SK-N-MC (cell line): ENCODE results near the gene RIT1.

ENCODE experiments used
- EZH2 ChIP-seq: fragments of 200-600 bp; sonication (generic); IDR thresholded peaks from one replicate; pipeline ENCODE4 v1.6.1; 2017; ENCODE audit warnings: antibody characterized with exemption
- POLR2AphosphoS5 ChIP-seq: IDR thresholded peaks from 2 replicates; pipeline ENCODE4 v1.6.1; 2012; ENCODE audit warnings: mild to moderate bottlenecking, low read depth, low read length, borderline replicate concordance

- TF ChIP-seq POLR2AphosphoS5: no peak
- TF ChIP-seq EZH2: no peak
Measured at GRCh38 chr1:155861896-155862295, 49.3 kb downstream of the RIT1 start.
